Skeletal muscle tissue (tissue), 4 donors: ENCODE results near the gene DKC1. TPM values are rescaled to one million over a fixed set of nuclear protein-coding genes. Genes with fewer than 3 reads are reported as not detected.

Source experiments
- H3K27ac ChIP-seq: one replicate; pipeline ENCODE4 v1.7.0; 2013; ENCODE audit warnings: mild to moderate bottlenecking, low read depth, low read length, inconsistent platforms
- H3K27me3 ChIP-seq, 3 donors: one replicate each; pipeline ENCODE4 v1.7.0; 2013; ENCODE audit warnings: low read length in 3 of 3; ENCODE audit not compliant: control insufficient read depth in 3 of 3, insufficient read depth in 3 of 3
- H3K36me3 ChIP-seq, 3 donors: one replicate each; pipeline ENCODE4 v1.7.0; 2013; ENCODE audit warnings: low read length in 3 of 3; ENCODE audit not compliant: control insufficient read depth in 3 of 3, insufficient read depth in 3 of 3
- H3K4me1 ChIP-seq, 3 donors: one replicate each; pipeline ENCODE4 v1.7.0; 2013; ENCODE audit warnings: low read length in 3 of 3, mild to moderate bottlenecking in 3 of 3; ENCODE audit not compliant: control insufficient read depth in 3 of 3, insufficient read depth in 3 of 3
- H3K4me3 ChIP-seq, 3 donors: one replicate each; pipeline ENCODE4 v1.7.0; 2013; ENCODE audit warnings: low read length in 3 of 3
- H3K9ac ChIP-seq, 3 donors: one replicate each; pipeline ENCODE4 v1.7.0; 2013; ENCODE audit warnings: low read length in 3 of 3, mild to moderate bottlenecking in 3 of 3, moderate library complexity in 2 of 3, low read depth in 1 of 3
- H3K9me3 ChIP-seq, 3 donors: one replicate each; pipeline ENCODE4 v1.7.0; 2013; ENCODE audit warnings: low read length in 3 of 3; ENCODE audit not compliant: control insufficient read depth in 3 of 3
- total RNA-seq: library from RNA; depleted of rRNA; stranded (reverse); fragments of >200 nt; gene quantifications from one replicate; pipeline ENCODE4 v1.2.3, GENCODE V29; 2014
- donor health status: Osteomylitis.

Gene DKC1
- total RNA-seq, 1 donor from 2014 or later: 18.3 TPM

- H3K9me3 ChIP-seq: no peaks in the 10 kb centered on the region
- no peak overlapping the region for H3K4me3 ChIP-seq
- H3K36me3 ChIP-seq: no peaks in the 10 kb centered on the region
- H3K27ac ChIP-seq: peak overlapping the region; percentile 67
- no peak overlapping the region for H3K9ac ChIP-seq
- no peaks in the 10 kb centered on the region for H3K27me3 ChIP-seq
- H3K4me1 ChIP-seq: peaks cover 27 to 57% (median 40%) of the 10 kb centered on the region in 3 donors
Observed at GRCh38 chrX:154735695-154736393, 26.8 kb upstream of the DKC1 start.

GRCh38 chrX:154737136-154737535, 25.5 kb upstream of the DKC1 start:
- H3K4me3 ChIP-seq: no peak overlapping the region
- H3K27ac ChIP-seq: peak overlapping the region; percentile 46
- H3K4me1 ChIP-seq: peaks cover 18 to 44% (median 28%) of the 10 kb centered on the region in 3 donors
- H3K36me3 ChIP-seq: no peaks in the 10 kb centered on the region
- no peaks in the 10 kb centered on the region for H3K9me3 ChIP-seq
- no peak overlapping the region for H3K9ac ChIP-seq
- no peaks in the 10 kb centered on the region for H3K27me3 ChIP-seq

GRCh38 chrX:154738011-154738738, 24.5 kb upstream of the DKC1 start:
- H3K4me1 ChIP-seq: peaks cover 18 to 41% (median 19%) of the 10 kb centered on the region in 3 donors

GRCh38 chrX:154739952-154740465, 22.7 kb upstream of the DKC1 start:
- H3K4me1 ChIP-seq: peaks cover 12 to 26% (median 13%) of the 10 kb centered on the region in 3 donors
- no peaks in the 10 kb centered on the region for H3K27me3 ChIP-seq
- no peak overlapping the region for H3K9ac ChIP-seq
- no peak overlapping the region for H3K27ac ChIP-seq
- H3K36me3 ChIP-seq: no peaks in the 10 kb centered on the region
- H3K9me3 ChIP-seq: no peaks in the 10 kb centered on the region
- no peak overlapping the region for H3K4me3 ChIP-seq

More at GRCh38 chrX:154738011-154738738, 24.5 kb upstream of the DKC1 start:
- H3K9me3 ChIP-seq: no peaks in the 10 kb centered on the region
- no peaks in the 10 kb centered on the region for H3K36me3 ChIP-seq
- no peaks in the 10 kb centered on the region for H3K27me3 ChIP-seq
- no peak overlapping the region for H3K9ac ChIP-seq
- H3K27ac ChIP-seq: no peak overlapping the region
- peak overlapping the region in 1 of 3 donors; percentile 13 for H3K4me3 ChIP-seq

- Histone ChIP-seq H3K4me3 (no peak overlapping the region), H3K9ac (no peak overlapping the region), H3K27me3 (no peaks in the 10 kb centered on the region), H3K36me3 (no peaks in the 10 kb centered on the region), H3K9me3 (no peaks in the 10 kb centered on the region), H3K4me1 (peaks cover 2 to 5% (median 5%) of the 10 kb centered on the region in 3 donors), H3K27ac (no peak overlapping the region)
Observed at GRCh38 chrX:154742613-154743012, 20.1 kb upstream of the DKC1 start.

GRCh38 chrX:154748712-154749339, 13.8 kb upstream of the DKC1 start:
- H3K4me3 ChIP-seq: peak overlapping the region in 1 of 3 donors; percentile 14
- H3K4me1 ChIP-seq: peaks cover 5 to 10% (median 8%) of the 10 kb centered on the region in 3 donors
- H3K36me3 ChIP-seq: no peaks in the 10 kb centered on the region
- no peak overlapping the region for H3K9ac ChIP-seq
- peaks cover 0 to 4% (median 0%) of the 10 kb centered on the region in 3 donors for H3K27me3 ChIP-seq
- no peaks in the 10 kb centered on the region for H3K9me3 ChIP-seq
- no peak overlapping the region for H3K27ac ChIP-seq

- Histone ChIP-seq H3K27me3 (peaks cover 0 to 4% (median 0%) of the 10 kb centered on the region in 3 donors), H3K36me3 (no peaks in the 10 kb centered on the region), H3K27ac (no peak overlapping the region), H3K9ac (peak overlapping the region in 1 of 3 donors; percentile 64), H3K4me3 (peak overlapping the region; percentile 62 to 78 (median 74)), H3K9me3 (no peaks in the 10 kb centered on the region), H3K4me1 (peaks cover 5 to 10% (median 8%) of the 10 kb centered on the region in 3 donors)
Observed at GRCh38 chrX:154749856-154750255, 12.8 kb upstream of the DKC1 start.

- H3K36me3 ChIP-seq: no peaks in the 10 kb centered on the region
- no peaks in the 10 kb centered on the region for H3K9me3 ChIP-seq
- H3K9ac ChIP-seq: peak within 1 kb of the TSS; percentile 51 to 64 (median 58)
- peak within 1 kb of the TSS; percentile 62 to 78 (median 74) for H3K4me3 ChIP-seq
- H3K27me3 ChIP-seq: peaks cover 0 to 4% (median 0%) of the 10 kb centered on the region in 3 donors
- H3K4me1 ChIP-seq: peaks cover 5 to 10% (median 8%) of the 10 kb centered on the region in 3 donors
- no peak within 1 kb of the TSS for H3K27ac ChIP-seq
Observed at GRCh38 chrX:154750301-154751202, 12.1 kb upstream of the DKC1 start, which contains the start of gene GAB3. Gene GAB3, minus strand, starts transcription at chrX:154751077. Its CDS starts 52 bp downstream, at chrX:154751025.

- Histone ChIP-seq H3K9ac (peak overlapping the region in 1 of 3 donors; percentile 45), H3K9me3 (no peaks in the 10 kb centered on the region), H3K4me3 (peak overlapping the region; percentile 33 to 61 (median 42)), H3K27ac (no peak overlapping the region), H3K36me3 (no peaks in the 10 kb centered on the region), H3K27me3 (peaks cover 0 to 4% (median 0%) of the 10 kb centered on the region in 3 donors), H3K4me1 (peaks cover 5 to 10% (median 8%) of the 10 kb centered on the region in 3 donors)
Observed at GRCh38 chrX:154751203-154751668, 11.4 kb upstream of the DKC1 start.
